HG02852 (cell line): Measurements from ENCODE around the gene SEMA4B.

Source experiments
- ATAC-seq: cut with Tn5 transposase; IDR thresholded peaks from one replicate; pipeline ENCODE4 v1.9.1; 2021; ENCODE audit warnings: mild to moderate bottlenecking, moderate library complexity; ENCODE audit not compliant: unreplicated experiment

SEMA4B gene

GRCh38 chr15:90203922-90204321, 2.8 kb downstream of the SEMA4B start:
- no peak for ATAC-seq

- no peak for ATAC-seq
Measured at GRCh38 chr15:90205050-90205848, 4.1 kb downstream of the SEMA4B start.

- ATAC-seq: no peak
Measured at GRCh38 chr15:90205886-90206285, 4.8 kb downstream of the SEMA4B start.

GRCh38 chr15:90207252-90207651, 6.1 kb downstream of the SEMA4B start:
- ATAC-seq: no peak

GRCh38 chr15:90208356-90208755, 7.2 kb downstream of the SEMA4B start:
- no peak for ATAC-seq

- peak; percentile 63 for ATAC-seq
Measured at GRCh38 chr15:90209591-90209990, 8.5 kb downstream of the SEMA4B start.

GRCh38 chr15:90210593-90210992, 9.5 kb downstream of the SEMA4B start:
- no peak for ATAC-seq

GRCh38 chr15:90211009-90211408, 9.9 kb downstream of the SEMA4B start:
- no peak for ATAC-seq

- ATAC-seq: no peak
Measured at GRCh38 chr15:90211440-90212143, 10.5 kb downstream of the SEMA4B start.

GRCh38 chr15:90212221-90213098, 11.3 kb downstream of the SEMA4B start:
- no peak for ATAC-seq

GRCh38 chr15:90213122-90213817, 12.1 kb downstream of the SEMA4B start:
- ATAC-seq: no peak

- no peak for ATAC-seq
Measured at GRCh38 chr15:90213818-90214204, 12.7 kb downstream of the SEMA4B start.

- no peak for ATAC-seq
Measured at GRCh38 chr15:90214553-90215196, 13.5 kb downstream of the SEMA4B start.

GRCh38 chr15:90217671-90218394, 16.7 kb downstream of the SEMA4B start:
- no peak for ATAC-seq

GRCh38 chr15:90219421-90220141, 18.5 kb downstream of the SEMA4B start:
- ATAC-seq: no peak

- ATAC-seq: no peak
Measured at GRCh38 chr15:90221246-90221900, 20.2 kb downstream of the SEMA4B start.

- no peak for ATAC-seq
Measured at GRCh38 chr15:90222547-90222946, 21.4 kb downstream of the SEMA4B start.

GRCh38 chr15:90223441-90224165, 22.5 kb downstream of the SEMA4B start:
- ATAC-seq: no peak
